Subcutaneous abdominal adipose tissue (tissue), 5 donors: Measurements from ENCODE around the gene GALM.
"Not testable (repeated sequence)": the region's sequence is repeated elsewhere in the genome, so short reads cannot be mapped to it uniquely, and the experiment has no call there.

Experiments
- H3K27ac ChIP-seq: one replicate; pipeline ENCODE4 v1.7.0; 2013; ENCODE audit warnings: low read depth, mild to moderate bottlenecking, inconsistent platforms, low read length, moderate library complexity
- H3K27me3 ChIP-seq, 5 donors: one replicate each; pipeline ENCODE4 v1.7.0; 2013; ENCODE audit warnings: low read length in 5 of 5, inconsistent platforms in 1 of 5; ENCODE audit not compliant: control insufficient read depth in 5 of 5, insufficient read depth in 4 of 5
- H3K36me3 ChIP-seq, 5 donors: one replicate each; pipeline ENCODE4 v1.7.0; 2013; ENCODE audit warnings: low read length in 5 of 5; ENCODE audit not compliant: control insufficient read depth in 5 of 5, insufficient read depth in 5 of 5
- H3K4me1 ChIP-seq, 5 donors: one replicate each; pipeline ENCODE4 v1.7.0; 2013; ENCODE audit warnings: low read length in 5 of 5, mild to moderate bottlenecking in 3 of 5, moderate library complexity in 1 of 5; ENCODE audit not compliant: control insufficient read depth in 5 of 5, insufficient read depth in 5 of 5
- H3K4me3 ChIP-seq, 5 donors: one replicate each; pipeline ENCODE4 v1.7.0; 2013; ENCODE audit warnings: low read length in 5 of 5, low read depth in 1 of 5
- H3K9ac ChIP-seq, 5 donors: one replicate each; pipeline ENCODE4 v1.7.0; 2013; ENCODE audit warnings: low read length in 5 of 5, mild to moderate bottlenecking in 4 of 5, moderate library complexity in 3 of 5
- H3K9me3 ChIP-seq, 5 donors: one replicate each; pipeline ENCODE4 v1.7.0; 2013; ENCODE audit warnings: low read length in 5 of 5; ENCODE audit not compliant: control insufficient read depth in 5 of 5
- donor health status: healthy.
- donor health status: healthy.
- donor health status: healthy.
- donor health status: healthy.
- donor health status: healthy.

GALM gene

DNA sequence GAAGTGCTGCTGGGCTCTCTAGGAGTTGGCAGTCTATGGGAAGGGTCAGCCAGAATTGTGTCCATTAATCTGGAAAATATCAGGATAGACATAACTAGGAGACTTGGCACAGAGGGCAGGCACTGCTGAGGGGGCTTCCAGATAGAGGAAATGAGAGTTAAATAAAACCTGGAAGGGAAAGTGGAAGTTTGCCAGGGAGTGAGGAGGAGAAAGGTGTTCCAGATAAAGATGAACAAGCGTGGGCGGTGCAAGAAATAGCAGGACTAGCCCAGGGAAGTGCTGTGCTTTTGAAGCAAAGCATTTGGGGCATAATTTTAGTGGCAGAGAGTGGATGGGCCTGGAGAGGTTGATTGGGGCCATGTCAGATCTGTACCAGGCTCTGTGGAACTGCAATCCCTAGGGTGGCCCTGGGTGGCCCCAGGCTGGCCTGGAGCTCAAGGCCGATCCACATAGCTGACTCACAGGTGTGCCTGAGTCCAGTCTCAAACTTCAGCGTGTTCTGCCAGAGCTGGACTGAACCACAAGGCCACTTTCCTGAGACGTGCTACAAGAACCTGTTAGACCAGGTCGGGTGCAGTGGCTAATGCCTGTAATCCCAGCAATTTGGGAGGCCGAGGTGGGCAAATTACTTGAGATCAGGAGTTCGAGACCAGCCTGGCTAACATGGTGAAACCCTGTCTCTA is 26.9 kb downstream of the GALM start:
- Histone ChIP-seq H3K27ac (no peak overlapping the region), H3K9ac (no peak overlapping the region), H3K27me3 (no peaks in the 10 kb centered on the region), H3K4me1 (peaks cover 0 to 3% (median 0%) of the 10 kb centered on the region in 5 donors), H3K4me3 (no peak overlapping the region), H3K36me3 (peaks cover 0 to 16% (median 4%) of the 10 kb centered on the region in 5 donors), H3K9me3 (no peaks in the 10 kb centered on the region)

DNA sequence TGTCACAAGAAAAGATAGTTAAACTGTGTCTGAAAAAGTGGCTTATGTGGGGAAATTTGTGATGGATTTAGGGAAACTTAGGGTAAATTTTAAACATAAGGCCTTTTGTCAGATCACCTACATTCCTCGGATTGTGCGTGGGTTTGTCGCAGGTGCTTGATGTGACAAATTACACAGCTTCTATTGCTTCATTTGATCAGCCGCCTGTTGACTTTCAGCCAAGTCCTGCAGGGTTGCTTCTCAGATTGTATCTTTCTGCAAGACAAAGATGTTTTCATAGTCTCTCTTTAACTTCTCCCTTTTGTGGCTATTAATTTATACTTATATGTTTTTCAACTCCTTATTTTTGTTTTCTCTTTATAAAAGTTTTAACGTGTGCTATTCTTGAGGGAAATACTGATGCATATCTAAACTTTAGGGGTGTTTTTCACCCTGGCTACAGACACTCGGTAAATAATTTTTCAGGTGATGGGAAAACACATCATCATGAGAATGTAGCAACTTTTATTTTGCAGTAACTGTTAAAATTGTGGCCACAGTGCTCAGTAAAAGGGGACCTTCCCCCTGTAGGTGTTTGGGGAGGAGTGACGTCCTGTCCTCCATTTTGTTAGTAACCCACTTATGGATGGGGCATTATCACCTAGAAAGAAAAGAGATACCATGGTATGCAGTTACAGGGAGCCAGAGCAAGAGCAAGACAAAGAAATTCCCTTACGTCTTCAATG is 31.4 kb downstream of the GALM start:
- peaks cover 0 to 3% (median 0%) of the 10 kb centered on the region in 5 donors for H3K4me1 ChIP-seq
- H3K9ac ChIP-seq, result no peak overlapping the region
- no peaks in the 10 kb centered on the region for H3K27me3 ChIP-seq
- H3K36me3 ChIP-seq, result peaks cover 0 to 4% (median 0%) of the 10 kb centered on the region in 5 donors
- no peak overlapping the region for H3K4me3 ChIP-seq
- no peak overlapping the region for H3K27ac ChIP-seq
- no peaks in the 10 kb centered on the region for H3K9me3 ChIP-seq

DNA sequence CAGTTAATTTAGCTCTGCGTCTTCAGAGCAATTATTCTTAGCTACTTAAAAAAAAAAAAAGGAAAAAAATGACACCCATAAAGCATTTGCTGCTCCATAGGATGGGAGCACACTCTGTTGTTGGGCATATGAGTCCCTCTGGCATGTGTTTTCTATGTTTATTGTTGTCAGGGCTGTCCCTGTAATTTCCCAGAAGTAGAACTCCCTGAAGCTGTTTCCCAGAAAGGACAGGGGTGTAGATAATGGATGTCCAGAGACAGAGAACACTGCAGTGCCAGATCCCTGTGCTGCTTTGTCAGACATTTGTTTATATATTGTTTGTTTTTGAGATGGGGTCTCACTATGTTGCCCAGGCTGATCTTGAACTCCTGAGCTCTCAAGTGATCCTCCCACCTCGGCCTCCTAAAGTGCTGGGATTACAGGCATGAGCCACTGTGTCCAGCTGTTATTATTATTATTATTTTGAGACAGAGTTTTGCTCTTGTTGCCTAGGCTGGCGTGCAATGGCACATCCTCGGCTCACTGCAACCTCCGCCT is 32.6 kb downstream of the GALM start:
- Histone ChIP-seq H3K9me3 (no peaks in the 10 kb centered on the region), H3K36me3 (no peaks in the 10 kb centered on the region), H3K9ac (no peak overlapping the region), H3K27ac (no peak overlapping the region), H3K4me3 (no peak overlapping the region), H3K4me1 (peaks cover 0 to 3% (median 0%) of the 10 kb centered on the region in 5 donors), H3K27me3 (no peaks in the 10 kb centered on the region)

DNA sequence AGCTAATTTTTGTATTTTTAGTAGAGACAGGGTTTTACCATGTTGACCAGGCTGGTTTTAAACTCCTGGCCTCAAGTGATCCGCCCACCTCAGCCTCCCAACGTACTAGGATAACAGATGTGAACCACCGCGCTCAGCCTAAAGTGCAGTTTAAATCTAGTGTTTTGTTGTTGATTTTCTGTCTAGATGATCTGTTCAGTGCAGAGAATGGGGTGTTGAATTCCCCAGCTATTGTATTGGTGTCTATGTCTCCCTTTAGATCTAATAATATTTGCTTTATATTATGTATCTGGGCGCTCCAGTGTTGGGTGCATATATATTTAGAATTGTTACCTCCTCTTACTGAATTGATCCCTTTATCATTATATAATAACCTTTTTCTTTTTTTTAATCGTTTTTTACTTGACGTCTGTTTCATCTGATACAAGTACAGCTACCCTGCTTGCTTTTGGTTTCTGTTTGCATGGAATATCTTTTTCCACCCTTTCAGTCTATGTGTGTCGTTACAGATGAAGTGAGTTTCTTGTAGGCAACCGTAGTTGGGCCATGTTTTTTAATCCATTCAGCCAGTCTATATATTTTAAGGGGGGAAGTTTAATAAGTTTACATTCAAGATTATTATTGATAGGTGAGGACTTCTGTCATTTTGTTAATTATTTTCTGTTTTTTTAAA is 34.3 kb downstream of the GALM start:
- no peaks in the 10 kb centered on the region for H3K27me3 ChIP-seq
- H3K4me3 ChIP-seq, result no peak overlapping the region
- no peaks in the 10 kb centered on the region for H3K9me3 ChIP-seq
- no peak overlapping the region for H3K27ac ChIP-seq
- H3K36me3 ChIP-seq, result no peaks in the 10 kb centered on the region
- no peaks in the 10 kb centered on the region for H3K4me1 ChIP-seq
- H3K9ac ChIP-seq, result no peak overlapping the region

DNA sequence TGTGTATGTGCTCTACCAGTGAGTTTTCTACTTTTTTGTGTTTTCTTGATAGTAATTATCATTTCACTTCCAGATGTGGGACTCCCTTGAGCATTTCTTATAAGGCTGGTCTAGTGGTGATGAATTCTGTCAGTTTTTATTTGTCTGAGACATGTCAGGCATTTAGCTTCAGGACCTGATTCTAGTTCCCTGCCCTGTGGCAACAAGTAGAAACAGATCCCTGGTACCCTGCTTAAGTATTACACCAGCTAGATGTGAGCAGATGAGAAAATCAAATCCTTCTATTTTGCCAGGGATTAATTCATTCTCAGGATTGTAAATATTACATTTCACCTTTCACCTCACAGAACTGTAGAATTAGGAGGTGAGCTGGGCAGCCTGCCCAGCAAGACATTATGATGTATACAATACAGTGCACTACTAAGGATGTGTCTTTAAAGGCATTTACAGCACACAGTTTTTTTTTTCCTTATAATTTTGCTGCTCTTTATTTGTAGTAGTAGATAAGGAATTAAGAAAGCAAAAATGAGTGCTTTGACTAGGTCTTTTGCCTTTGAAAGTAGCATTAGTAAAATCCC is 35.1 kb downstream of the GALM start:
- Histone ChIP-seq H3K27ac (no peak overlapping the region), H3K36me3 (no peaks in the 10 kb centered on the region), H3K4me3 (no peak overlapping the region), H3K27me3 (no peaks in the 10 kb centered on the region), H3K9me3 (no peaks in the 10 kb centered on the region), H3K4me1 (no peaks in the 10 kb centered on the region), H3K9ac (no peak overlapping the region)

DNA sequence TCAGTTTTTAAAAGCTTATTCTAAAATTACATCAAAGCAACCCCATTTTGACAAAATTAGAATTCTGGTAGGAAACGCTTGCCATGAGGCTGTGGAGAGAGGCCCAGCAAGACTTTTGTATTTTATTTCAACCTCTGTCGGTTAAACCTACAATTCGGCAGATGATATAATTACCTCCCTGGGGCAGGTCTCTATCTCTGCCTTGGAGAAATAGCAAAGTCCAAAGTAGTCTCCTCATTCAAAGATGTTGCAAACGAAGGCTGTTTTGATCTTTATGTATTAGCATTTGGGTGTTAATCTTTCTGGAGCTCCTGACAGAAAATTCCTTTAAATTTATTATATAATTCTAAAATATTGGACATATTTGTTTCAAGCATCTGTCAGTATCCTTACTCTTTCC is 35.6 kb downstream of the GALM start:
- H3K36me3 ChIP-seq, result no peaks in the 10 kb centered on the region
- no peak overlapping the region for H3K9ac ChIP-seq
- H3K27me3 ChIP-seq, result no peaks in the 10 kb centered on the region
- H3K4me3 ChIP-seq, result no peak overlapping the region
- no peak overlapping the region for H3K27ac ChIP-seq
- no peaks in the 10 kb centered on the region for H3K4me1 ChIP-seq
- no peaks in the 10 kb centered on the region for H3K9me3 ChIP-seq

DNA sequence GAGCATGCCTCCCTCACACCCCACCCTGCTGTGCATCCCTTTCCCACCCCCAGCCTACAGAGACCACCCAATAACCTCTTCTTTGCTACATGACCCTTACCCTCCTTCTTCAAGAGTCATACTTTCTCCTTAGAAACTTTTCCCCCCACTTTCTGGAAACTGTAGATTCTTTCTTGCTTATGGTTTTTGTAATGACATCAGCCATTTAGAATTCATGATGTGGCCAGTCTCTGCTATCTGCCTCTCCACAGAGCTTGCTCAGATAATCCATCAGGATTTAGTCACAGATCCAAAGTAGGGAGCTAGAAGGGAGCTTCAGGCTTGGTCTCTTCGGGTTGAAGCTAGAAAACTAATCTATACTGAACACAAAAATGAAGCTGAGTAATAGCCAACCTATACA is 36.5 kb downstream of the GALM start:
- Histone ChIP-seq H3K4me1 (no peaks in the 10 kb centered on the region), H3K9me3 (no peaks in the 10 kb centered on the region), H3K27me3 (no peaks in the 10 kb centered on the region), H3K4me3 (no peak overlapping the region), H3K36me3 (no peaks in the 10 kb centered on the region), H3K27ac (no peak overlapping the region), H3K9ac (no peak overlapping the region)

DNA sequence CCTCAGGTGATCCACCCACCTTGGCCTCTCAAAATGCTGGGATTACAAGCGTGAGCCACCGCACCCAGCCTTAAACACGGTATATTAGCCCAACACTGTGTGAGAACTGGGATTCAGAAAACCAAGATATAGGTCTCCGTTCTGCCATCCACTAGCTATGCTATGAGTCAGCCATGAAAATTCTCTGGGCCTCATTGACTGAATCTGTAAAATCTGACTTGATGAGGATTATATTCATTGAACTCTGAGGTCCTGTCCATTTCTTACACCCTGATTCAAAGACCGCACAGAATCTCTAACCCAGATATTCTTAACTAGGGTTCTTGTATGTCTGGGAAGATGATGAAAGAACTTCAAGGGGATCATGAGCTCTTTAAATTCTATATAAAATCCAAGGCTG is 37.4 kb downstream of the GALM start:
- H3K9ac ChIP-seq, H3K4me3 ChIP-seq, H3K9me3 ChIP-seq, H3K36me3 ChIP-seq, H3K4me1 ChIP-seq, H3K27me3 ChIP-seq, H3K27ac ChIP-seq: not testable (repeated sequence)

DNA sequence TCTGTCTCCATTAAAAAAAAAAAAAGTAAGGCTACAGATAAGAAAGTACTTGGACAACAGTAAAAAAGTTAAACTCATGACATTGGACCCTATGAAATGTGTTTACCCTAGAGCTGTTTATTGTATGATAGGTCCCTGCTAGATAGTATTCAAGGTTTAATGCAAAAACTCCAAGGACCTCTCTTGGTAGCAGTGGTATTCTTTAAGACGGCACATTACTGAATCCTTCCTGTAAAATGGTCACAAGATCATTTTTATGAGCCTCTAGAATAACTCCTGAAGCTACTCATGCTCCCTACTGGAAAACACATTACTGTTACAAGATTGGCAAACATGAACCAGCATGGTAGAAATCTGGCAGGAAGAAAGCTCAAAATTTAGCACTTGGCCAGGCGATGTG is 38.8 kb downstream of the GALM start:
- Histone ChIP-seq H3K27ac (no peak overlapping the region), H3K36me3 (no peaks in the 10 kb centered on the region)

More for the DNA sequence above, 38.8 kb downstream of the GALM start:
- Histone ChIP-seq H3K4me3 (no peak overlapping the region), H3K9me3 (no peaks in the 10 kb centered on the region), H3K4me1 (no peaks in the 10 kb centered on the region), H3K9ac (no peak overlapping the region), H3K27me3 (no peaks in the 10 kb centered on the region)
